AG09319 (cell line): ENCODE measurements around the gene AFAP1L2.
"Not testable (repeated sequence)": the region's sequence is repeated elsewhere in the genome, so short reads cannot be mapped to it uniquely, and the experiment has no call there.

Experiments
- DNase-seq: peaks from one replicate; pipeline ENCODE4 v3.0.0-alpha.2; 2010; ENCODE audit warnings: low read depth; ENCODE audit errors: extremely low read depth
- CTCF ChIP-seq: IDR thresholded peaks from 2 replicates; pipeline ENCODE4 v1.5.1; 2011; ENCODE audit warnings: low read depth, mild to moderate bottlenecking, inconsistent platforms, low read length, moderate library complexity

Gene AFAP1L2

GRCh38 chr10:114352653-114353298, 51.5 kb downstream of the AFAP1L2 start:
- no peak for TF ChIP-seq CTCF

GRCh38 chr10:114350751-114351150, 53.6 kb downstream of the AFAP1L2 start:
- no peak for DNase-seq
- no peak for TF ChIP-seq CTCF

More at GRCh38 chr10:114352653-114353298, 51.5 kb downstream of the AFAP1L2 start:
- no peak for DNase-seq

GRCh38 chr10:114349522-114350215, 54.6 kb downstream of the AFAP1L2 start:
- no peak for DNase-seq
- TF ChIP-seq CTCF = no peak

GRCh38 chr10:114349071-114349470, 55.2 kb downstream of the AFAP1L2 start:
- not testable (repeated sequence) for DNase-seq

GRCh38 chr10:114347791-114348190, 56.5 kb downstream of the AFAP1L2 start:
- no peak for TF ChIP-seq CTCF
- no peak for DNase-seq

- TF ChIP-seq CTCF = no peak
- no peak for DNase-seq
Measured at GRCh38 chr10:114347241-114347640, 57.1 kb downstream of the AFAP1L2 start.

- DNase-seq = no peak
- no peak for TF ChIP-seq CTCF
Measured at GRCh38 chr10:114346176-114347031, 57.9 kb downstream of the AFAP1L2 start.
